ENCODE measurements around the gene ADAMTSL2.
A peak's percentile ranks its signal among the peaks of the same experiment; 100 is the strongest.

The ADAMTSL2 gene

GRCh38 chr9:133591116-133591910 is 56.8 kb downstream of the ADAMTSL2 start:
- peak; percentile 45 for DNase-seq

DNA sequence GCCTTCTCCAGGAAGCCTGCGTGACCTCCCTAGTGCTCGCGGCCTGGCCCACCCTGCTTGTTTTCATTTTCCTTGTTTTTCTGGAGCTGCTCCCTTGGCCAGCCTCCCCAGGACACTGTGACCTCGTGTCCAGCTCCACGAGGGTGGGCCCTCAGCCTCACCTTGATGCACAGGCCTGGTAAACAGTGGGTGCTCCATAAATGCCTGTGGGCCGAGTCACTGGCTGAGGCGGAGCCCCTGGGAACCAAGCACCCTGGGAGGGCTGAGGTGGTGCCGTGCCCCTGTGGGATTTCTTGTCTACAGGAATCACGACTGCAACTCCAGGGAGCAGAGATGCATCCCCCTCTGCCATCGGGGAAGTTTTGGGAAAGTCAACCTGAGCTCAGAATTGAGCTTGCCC is 57.5 kb downstream of the ADAMTSL2 start:
- DNase-seq: no peak

DNA sequence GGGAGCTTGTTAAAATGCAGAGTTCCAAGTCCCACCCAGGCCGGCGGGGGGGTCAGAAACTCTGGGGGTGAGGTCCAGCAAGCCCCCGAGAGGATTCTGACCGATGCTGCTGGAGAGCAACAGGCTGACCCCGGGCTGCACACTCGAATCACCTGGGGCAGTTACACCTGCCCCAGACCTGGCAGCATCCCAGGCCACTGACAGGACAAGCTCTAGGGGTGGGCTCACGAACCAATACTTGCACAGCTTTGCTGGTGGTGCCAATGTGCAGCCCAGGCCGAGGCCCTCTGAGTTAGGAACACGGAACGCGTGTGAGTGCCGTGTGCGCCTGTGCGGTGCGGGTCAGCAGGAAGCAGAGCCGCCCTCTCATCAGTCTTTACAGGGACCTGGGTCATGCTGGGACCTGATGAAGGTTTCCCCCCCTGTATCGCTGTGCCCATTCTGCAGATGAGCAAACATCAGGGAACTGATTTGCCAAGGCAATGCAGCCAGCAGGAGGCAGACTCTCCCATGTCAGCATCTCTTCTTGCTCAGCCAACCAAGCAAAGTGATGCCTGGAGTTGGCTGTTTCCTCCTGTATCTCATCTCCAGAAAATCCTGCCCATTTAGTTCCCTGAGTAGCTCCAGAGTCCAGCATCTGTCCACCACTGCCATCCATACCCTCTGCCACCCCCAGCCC is 58.4 kb downstream of the ADAMTSL2 start:
- no peak for DNase-seq

DNA sequence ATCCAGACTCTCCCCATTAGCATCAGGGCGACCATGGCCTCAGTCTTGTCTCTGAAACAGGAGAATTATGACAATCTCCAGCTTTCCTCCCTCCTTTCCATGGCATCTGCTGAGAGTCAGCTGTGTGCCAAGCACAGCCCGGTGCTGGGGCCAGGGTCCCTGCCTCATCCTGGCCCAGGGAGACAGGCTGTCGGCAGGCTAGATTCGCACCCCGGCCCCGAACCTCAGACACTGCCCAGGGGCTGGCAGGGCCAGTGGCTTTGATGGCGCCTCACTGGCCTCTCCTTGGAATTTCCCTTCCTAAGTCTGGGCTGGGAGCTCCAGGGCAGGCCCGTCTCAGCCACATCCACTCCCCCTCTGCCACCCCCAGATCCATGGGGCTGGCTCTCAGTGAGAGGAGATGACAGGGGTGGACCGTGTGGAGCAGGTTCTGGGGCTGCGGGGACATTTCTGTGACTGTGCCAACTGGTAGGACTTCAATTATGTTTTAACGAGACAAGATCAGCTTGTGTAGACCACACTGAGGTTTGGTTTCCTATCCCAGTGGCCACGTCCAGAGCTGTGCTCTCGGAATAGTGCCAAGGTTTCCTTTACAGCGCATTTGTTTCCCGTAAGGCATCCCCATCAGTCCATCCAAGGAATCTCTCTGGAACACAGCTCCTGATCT is 59.2 kb downstream of the ADAMTSL2 start:
- no peak for DNase-seq

- DNase-seq: no peak
Measured at GRCh38 chr9:133594310-133594709, 59.8 kb downstream of the ADAMTSL2 start.

DNA sequence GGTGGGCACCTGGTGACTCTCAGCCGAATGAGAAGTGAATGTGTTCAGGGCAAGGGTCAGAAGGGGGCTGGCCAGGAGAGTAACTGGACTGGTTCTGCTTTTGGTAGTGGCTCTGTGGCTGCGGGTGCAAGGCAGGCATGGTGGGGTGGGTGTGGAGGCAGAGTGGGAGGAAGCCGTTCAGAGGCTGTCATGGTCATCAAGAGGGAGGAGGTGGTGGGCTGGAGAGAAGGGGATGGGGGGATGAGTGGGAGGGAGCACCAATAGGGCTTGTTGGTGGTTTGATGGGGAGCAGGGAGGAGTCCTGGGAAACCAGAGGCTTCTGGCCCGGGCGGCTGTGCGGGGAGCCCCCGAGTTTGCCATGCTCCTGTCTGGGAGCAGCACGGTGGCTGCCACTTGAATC is 61.4 kb downstream of the ADAMTSL2 start:
- no peak for DNase-seq

DNA sequence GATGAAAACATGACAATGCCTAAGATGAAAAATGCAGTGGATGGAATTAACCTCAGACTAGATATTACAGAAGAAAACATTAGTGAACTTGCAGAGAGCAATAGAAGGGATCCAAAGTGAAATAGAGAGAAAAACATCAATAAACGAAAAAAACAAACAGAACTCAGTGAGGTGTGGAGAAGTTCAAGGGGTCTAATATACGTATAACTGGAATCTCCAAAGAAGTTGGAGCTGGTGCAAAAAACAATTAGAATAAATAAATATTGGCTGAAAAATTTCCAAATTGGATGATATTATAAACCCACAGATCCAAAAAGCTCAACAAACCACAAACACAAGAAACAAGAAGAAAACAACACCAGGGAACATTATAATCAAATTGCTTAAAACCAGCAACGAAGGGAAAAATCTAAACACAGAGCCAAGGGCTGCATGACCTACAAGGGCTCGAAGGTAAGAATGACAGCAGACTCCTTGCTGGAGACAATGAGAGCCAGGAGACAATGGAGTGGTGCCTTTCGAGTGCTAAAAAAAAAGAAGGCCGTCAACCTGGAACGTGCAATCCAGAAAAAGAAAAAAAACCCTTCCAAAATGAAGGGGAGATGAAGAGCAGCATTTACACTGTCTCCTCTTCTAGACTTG is 62.9 kb downstream of the ADAMTSL2 start:
- no peak for DNase-seq

- no peak for DNase-seq
Measured at GRCh38 chr9:133598978-133599377, 64.5 kb downstream of the ADAMTSL2 start.

DNA sequence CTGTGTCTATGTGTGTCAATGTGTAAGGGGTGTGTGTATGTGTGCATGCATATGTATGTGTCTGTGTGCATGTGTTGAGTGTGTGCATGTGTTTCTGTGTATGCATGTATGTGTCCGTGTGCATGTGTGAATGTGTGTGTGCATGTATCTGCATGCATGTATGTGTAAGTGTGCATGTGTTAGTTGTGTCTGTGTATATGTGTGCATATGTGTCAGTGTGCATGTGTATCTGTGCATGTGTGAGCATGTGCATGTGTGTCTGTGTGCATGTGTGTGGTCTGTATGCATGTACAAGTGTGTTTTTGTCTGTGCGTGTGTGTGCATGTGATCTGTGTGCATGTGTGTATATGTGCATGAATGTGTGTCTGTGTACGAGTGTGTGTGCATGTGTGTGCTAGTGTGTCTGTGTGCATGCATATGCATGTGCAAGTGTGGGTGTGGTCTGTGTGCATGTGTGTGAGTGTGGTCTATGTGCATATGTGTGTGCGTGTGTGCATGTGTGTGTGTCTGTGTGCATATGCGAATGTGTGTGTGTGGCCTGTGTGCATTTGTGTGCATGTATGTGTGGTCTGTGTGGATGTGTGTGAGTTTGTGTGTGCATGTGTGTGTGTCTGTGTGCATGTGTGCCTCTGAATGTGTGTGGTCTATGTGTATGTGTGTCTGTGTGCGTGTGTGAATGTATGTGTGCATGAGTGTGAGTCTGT is 65.1 kb downstream of the ADAMTSL2 start:
- no peak for DNase-seq

DNA sequence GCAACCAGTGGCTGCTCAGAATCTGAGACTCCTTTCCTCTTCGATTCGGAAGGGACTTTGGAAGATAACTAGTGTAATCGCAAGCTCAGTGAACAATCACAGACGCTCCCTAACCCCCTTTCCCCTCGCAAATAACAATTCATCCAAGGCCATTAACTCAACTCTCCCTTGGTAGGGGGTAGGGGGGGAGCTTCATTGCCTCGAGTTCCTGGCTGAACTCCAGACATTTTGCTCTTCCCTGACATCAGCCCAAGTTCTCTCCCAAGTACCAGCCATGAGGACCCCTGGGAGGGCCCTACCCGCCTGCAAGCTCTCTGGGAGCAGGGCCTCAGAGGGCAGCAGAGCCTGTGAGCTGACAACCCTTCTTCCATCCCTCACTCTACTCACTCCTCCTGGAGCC is 66.2 kb downstream of the ADAMTSL2 start:
- DNase-seq: no peak

- DNase-seq: no peak
Measured at GRCh38 chr9:133601746-133602145, 67.2 kb downstream of the ADAMTSL2 start.

GRCh38 chr9:133602277-133602676 is 67.8 kb downstream of the ADAMTSL2 start:
- DNase-seq: peak; percentile 34

DNA sequence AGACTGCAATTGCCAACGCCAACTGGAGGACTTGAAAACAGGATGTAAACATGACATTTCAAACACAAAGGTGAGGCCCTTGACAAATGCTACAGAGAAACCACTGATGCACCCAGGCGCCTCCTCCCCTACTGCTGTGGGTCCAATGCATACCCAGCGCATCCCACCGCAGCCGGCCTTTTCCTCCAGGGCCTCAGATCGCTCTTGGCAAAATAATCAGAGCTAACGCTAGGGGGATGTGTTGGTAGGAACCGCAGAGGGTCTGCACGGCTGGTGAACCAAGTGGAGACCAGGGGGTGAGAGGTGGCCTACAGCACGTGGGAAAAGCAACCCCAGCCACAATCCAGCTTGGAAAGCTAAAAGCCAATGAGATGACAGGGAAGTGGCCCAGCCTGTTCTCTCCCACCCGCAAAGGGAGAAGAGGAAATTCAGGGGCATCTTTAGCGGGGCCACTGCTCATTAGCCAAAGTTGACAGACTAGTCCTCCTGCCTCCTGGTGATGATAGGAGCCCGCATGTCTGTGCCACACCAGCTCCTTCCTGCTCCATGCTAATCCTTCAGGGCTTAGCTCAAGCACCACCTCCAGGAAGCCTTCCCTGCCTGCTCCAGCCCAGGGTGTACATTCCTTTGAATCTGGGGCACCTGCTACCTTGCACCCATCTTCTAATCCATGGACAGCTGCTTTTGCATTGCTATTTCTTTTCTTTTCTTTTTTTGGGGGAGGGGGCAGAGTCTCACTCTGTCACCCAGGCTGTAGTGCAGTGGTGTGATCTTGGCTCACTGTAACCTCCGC is 68.8 kb downstream of the ADAMTSL2 start:
- peak; percentile 51 for DNase-seq

DNA sequence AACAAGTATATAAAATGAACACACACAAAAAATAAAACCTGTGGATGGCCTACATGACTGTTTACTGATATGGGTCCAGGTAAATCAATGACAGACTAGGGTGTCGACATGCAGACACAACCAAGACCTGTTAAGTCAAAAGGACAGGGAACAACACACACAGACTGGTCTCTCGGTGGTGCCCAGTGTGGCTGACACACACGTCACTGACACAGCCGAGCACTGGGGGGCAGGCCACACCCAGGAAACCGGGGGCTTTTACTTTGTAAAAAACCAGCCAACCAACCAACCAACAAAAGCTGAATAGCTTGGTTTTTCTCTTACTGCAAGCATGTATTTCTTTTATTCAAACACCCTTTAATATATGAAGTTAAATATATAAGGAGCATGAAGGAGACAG is 69.7 kb downstream of the ADAMTSL2 start:
- no peak for DNase-seq

- DNase-seq: no peak
Measured at GRCh38 chr9:133604856-133605255, 70.4 kb downstream of the ADAMTSL2 start.

- DNase-seq: no peak
Measured at GRCh38 chr9:133605446-133605845, 70.9 kb downstream of the ADAMTSL2 start.

DNA sequence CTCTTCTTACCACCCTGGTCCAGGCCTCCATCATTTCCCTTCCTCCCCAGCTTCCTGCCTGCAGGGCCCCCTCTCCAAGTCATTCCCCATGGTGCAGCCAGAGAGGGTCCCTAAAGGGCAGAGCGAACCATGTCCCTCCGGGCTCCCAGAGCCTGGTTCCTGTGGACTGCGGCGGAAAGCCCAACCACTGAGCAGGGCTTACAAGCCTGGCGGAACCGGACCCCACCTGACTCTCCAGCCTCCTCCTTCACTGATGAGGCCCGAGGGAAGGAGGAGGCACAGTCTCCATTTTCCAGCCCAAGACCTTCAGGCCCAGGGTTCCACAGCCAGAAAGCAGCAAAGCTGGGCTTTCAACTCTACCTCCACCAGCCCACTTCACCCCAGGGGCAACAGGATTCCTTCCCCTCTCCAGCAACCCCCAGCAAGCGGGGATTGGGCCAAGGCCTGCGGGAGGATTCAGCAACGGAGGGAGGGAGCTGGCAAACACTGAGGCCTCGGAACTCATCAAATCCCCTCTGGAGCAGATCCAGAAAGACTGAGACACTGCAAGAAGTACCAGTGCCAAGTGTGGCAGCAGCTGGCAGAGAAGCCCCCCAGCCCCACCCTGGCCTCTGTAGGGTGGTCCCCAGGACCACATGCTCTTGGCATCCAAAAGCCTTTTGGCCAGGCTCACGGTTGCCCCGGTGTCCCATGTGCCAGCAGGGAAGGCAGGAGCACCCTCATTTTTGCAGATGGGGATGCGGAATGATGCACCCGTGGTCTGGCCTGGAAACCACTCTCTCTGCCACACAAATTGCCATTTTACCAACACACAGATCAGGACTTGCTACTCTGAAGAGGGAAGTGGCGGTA is 71.6 kb downstream of the ADAMTSL2 start:
- no peak for DNase-seq

DNA sequence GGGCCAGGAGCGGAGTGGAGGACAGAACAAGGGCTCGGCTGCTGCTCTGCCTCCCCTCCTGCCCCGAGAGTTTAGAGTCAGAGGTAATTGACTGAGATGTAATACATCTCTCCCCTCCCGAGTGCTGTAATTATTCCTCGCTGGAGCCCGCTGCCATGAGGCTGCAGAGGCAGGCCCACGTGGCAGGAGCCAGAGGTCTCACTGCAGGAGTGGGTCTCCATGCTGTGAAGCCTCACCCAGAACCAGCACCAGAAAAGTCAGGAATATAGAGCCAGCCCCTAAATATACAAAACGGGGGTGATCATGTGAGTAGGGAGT is 72.2 kb downstream of the ADAMTSL2 start:
- DNase-seq: no peak

DNA sequence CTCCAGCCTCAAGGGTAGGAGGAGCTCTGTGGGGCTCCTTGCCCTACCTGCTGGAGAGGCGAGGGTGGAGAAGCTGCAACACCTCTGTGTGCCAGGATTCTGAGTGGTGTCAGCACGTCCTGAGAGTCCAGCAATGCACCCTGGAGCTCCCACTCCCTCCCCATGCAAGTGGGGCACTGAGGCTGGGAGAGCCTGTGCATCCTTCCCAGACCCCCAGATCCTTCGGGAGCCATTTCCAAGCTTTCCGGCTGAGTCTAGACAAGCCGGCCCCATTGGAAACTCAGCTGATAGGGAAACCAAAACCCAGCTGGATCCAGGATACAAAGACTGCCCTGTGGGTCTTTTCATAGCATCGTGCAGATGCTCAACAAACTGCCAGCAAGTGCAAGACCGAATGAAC is 72.9 kb downstream of the ADAMTSL2 start:
- no peak for DNase-seq

GRCh38 chr9:133607976-133608375 is 73.5 kb downstream of the ADAMTSL2 start:
- no peak for DNase-seq

GRCh38 chr9:133608382-133608781 is 73.9 kb downstream of the ADAMTSL2 start:
- no peak for DNase-seq
